CD1c-positive myeloid dendritic cell (primary cell): Measurements from ENCODE around the gene BCAR3.
A peak's percentile ranks its signal among the peaks of the same experiment; 100 is the strongest.

Experiments used
- DNase-seq: peaks from one replicate; pipeline ENCODE4 v3.0.0-alpha.2; 2016; ENCODE audit errors: extremely low spot score

The BCAR3 gene

DNA sequence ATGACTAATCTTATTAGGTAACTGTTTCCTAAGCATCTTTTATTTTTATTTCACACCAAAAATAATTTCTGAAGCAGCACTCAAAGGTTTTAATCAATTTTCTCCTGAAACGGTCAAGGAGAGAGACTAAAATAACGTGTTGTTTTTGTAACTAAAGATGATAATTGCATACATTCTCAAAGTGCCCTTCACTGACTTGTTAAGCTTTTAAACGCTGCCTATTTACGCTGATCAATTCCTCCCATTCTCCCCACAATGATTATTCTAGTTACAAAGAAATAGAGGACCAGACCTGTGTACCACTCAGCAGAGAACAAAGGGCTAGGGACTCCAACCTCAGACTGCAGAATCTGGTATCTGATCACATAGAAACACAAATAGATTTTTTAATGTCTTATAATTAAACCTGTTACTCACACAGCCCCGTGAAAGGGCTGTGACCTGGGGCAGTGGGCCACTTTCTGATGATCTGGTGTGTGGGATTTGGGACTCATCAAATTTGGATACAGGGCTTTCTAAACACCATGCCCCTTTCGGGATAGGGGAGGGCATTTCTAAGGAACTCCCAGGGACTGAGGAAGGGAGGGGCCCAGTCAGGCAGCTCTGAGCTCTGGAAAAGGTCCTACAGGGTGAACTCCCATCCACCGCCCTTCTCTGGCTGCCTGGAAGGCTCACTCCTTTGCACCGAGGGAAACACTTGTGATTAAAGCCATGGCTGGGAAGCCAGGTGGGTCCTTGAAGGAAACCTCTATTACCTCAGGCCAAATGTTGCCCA is 65.2 kb downstream of the BCAR3 start:
- DNase-seq = no peak

DNA sequence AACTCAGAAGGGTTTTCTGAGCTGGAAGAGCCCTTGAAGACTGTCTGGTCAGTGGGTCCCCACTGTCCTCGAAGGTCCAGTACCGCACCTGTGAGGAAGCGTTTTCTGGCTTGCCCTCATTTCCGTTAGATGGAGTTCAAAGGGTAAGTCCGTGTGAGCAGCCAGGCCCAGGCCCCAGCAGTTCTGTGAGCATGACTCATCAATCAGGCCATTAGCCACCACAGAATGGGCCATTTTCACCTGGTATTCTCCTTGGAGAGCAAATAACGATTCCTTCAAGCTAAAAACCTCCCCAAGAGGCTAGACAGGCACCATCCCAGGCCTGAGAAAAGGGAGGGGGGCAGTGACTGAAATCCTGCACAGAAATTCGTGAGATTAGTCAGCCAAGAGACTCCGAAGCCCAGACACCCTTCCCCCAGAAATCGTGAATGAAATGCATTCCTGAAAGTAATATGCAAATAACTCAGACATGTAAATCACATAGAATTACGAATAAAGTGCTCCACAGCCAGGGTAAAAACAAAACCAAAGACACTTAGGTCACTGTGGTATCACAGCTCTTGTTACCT is 66.0 kb downstream of the BCAR3 start:
- DNase-seq = no peak

DNA sequence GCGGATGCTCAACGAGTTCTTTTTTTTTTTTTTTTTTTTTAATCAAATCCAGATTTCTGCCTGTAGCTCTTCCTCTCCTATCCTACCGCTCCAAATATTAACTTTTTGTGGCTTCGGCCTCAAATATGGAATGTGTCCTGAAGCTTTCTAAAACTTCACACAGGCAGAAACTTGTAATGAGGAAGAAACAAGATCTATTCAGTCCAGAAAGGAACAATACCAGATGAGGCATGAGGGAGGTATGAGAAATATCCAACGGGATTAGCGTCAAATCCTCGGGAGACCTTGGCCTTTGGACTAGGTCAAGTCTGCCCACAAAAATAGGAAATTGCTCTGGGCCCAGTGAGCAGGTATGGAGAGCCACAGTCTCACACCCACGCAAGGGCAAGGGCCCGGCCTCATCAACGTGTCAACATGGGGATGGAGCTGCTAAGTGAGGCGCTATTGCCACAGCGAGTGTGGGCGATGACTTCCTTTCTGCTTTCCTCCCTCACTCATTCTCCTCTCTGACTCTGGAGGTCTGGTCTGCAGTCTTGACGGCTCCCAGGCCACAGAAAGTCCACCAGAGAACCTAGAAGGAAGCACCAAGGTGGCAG is 66.6 kb downstream of the BCAR3 start:
- no peak for DNase-seq

DNA sequence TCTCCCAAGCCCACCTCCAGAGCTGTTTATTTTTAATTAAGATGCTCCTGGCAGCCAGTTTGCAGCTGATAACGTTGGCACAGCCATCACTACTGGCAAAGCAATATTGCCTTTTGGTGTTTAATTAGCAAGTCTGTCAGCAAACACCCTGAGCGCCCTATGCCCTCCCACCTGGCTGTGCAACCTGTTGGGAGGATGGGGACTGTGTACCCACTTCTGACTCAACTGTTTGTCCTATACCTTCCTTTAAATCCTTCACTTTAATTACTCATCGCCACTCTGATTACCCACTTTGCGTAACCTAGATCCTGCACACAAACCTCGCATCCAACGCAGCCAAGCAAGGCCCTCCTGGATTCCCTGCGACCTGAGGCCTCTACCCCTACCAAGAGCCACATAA is 67.1 kb downstream of the BCAR3 start:
- DNase-seq = no peak

DNA sequence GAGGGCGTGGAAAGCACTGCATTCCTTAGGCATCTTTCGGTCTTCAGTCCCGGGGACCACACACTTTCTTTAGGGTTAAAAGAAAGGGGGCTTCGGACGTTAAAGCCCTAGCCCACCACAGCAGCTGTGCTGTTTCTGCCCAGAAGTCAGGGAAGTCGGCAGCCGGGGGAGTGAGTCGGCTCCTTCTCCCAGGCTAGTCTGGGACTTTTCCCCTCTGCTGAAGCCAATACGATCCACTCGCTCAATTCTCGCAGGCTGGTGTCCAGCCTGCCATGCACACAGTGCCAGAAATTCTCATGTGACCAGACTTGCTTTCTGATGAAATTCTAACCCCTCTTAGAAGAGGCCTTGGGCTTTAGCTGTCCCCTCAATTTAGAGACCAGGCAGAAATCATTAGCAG is 67.7 kb downstream of the BCAR3 start:
- DNase-seq = no peak

DNA sequence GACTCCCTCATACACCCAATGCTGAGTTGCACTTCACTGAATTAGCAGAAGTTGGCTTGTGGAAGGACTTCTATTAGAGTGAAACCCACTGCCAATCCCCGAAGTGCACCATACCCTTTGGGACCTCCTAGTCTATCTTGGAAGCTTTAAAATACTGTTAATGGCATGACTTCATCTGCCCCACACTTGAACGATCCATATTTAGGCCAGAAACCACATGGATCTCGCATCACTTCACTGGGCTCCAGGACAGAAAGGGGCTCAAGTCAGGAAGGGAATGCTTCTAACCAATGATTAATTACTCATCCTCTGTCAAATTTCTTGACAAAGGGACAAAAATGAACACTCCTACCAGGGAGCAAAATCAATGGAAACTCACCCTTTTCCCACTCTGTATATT is 69.1 kb downstream of the BCAR3 start:
- no peak for DNase-seq

DNA sequence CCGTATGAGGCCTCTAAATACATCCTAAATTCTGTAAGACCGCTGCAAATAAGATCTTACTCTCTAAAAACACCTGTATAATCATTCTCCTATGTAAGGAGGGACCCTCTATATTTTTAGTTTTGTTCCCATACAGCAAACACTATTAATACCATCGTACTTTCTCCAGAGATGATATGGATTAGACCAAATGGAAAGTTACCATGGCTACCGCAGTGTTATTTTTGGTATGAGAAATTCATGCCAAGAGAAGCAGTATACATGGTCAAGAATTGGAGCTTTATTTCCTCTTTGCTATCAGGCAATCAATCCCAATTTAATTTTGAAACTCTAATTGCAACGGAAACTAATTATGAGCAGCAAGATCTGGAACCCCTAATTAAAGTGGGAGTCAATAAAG is 70.0 kb downstream of the BCAR3 start:
- DNase-seq = no peak

DNA sequence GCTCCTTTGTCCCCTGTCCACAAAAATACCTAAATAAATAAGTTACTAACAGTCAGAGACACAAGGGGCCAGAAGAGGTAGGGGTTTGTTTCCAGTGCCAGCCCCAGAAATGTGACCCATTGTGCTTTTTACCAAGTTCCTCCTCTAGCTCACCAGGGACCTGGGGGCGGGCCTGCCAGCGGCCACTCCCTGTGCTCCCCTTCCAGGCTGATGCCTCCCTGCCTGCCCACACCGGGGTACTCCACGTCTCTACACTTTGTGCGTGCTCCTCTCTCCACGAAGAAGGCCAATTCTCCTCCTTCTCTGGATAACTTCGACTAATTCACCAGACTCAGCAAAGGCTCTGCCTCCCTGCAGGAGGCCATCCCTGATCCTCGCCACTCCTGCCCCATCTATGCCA is 72.1 kb downstream of the BCAR3 start:
- DNase-seq = peak; percentile 57

DNA sequence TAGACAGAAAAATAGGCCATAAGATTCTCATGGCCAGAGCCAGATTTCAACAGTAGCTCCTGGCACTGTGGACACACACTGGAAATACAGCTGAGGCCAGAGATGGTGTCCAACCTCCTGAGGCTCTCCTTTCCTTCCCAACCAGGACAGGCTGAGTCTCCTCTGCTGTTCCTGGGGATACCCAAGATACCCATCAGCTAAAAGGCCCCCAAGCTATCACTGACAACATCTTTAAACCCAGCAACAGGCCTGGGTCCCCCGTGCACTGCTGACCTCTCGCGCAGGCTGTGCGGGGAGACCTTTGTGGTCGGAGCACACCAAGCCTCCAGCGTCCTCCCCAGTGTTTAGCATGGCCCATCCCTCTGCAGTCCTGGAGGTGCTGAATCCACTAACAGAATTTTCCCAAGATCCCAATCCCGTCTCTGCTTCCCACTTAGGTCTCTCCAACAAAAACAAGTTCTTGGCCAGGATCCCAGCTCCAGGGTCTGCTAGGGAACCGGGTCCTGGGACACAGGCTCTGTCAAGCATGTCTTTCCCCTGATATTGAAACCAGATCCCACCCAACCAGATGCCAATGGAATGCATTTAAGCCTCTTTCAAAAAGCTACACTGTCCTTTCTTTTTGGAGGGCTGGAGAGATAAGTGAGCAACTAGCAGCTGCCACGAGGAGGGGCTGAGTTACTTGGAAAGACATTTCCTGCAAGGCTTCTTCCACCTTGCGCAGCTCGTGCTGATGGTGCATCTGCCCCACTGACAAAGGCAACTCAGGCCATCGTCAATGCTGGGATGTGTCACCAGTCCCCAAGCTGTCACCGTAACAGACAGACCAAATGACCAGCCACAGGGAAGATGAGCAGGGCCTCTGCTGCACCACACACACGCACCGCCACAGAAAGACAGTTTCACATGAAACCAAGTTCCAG is 73.2 kb downstream of the BCAR3 start:
- peak; percentile 66 for DNase-seq

DNA sequence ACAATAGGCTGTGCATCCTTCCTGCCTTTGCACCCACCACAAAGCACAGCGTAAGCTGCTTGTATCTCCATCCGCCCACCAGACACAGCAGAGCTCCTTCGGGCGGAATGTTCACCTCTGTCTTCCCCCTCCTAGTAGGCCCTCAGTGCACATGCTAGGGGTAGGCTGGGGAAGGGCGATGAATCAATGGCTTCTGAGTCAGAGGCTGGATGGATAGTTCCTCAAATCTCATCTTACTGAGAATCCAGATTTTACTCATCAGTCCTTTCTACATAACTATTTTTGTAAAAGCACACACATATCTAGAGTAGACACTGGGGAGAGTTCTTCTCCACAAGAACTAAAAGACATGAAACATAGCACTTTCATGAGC is 73.8 kb downstream of the BCAR3 start:
- DNase-seq = peak; percentile 94

DNA sequence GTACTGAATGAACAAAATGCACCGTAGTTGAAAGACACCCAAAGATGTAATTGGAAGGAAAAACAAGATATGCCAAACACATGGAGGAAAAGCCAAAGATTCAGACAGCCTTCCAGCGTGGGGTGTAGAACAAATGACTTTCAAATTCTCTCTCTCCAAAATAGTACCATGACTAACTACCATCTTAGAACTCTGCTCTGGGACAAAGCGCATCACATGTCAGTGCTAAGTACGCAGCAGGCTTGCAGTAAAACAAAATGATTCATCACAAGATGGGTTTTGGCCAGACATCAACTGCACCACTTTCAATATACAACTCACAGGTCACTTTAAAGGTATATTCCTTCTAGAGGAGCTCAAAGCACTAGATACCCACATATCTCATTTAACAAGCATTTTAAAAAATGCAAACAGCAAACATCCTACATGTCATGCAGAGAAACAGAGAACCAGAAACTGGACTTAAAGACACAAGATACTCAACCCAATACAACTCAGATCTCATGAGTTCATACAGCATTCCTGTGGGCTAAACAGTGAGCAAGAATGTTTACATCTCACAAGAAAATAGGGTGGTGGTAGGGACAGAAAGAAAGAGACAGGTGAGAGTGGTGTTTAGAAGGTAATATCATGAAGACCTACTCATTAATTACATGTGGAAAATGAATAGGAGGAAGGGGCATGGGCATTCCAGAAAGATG is 75.7 kb downstream of the BCAR3 start:
- no peak for DNase-seq

DNA sequence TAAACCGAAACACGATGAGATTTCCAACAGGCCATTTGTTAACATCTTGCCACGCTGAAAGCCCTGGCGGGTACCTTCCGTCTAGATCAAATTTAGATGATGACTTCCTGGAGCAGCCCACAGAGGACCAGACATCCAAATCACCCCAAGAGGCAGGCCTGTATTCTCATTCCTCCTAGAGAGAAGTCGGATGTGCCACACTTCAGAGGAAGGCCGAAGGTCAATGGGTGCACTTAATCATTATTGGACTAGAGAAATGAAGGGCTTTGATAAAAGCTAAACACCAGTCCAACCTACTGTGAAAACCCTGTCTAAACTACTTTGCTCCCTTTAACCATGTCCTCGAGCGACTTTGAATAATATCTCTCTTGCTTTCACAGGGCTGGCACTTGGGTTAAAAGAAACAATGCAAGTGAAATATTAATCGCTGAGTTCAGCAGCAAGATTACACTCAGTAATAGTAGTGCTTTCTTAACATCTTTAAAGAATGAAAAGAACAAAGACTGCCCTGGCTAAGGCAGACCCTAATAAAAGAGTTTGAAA is 76.5 kb downstream of the BCAR3 start:
- DNase-seq = no peak

DNA sequence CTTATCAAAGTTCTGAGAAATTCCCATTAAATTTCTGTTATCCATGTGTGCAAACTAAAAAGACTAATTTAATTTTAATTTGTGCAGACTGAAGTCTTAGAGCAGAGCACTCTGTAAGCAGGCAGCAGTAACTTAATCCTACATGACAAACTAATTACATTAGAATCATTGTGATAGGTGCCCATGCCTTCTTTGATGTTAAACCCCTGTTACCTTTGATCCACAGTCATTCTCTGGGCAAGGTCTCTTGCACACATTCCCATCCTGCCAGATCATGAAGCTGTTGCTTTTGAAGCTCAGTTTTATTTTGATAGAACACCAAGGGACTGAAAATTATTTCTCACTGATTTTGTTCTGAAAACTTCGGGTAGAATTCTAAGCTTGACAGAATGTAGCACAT is 77.2 kb downstream of the BCAR3 start:
- no peak for DNase-seq

DNA sequence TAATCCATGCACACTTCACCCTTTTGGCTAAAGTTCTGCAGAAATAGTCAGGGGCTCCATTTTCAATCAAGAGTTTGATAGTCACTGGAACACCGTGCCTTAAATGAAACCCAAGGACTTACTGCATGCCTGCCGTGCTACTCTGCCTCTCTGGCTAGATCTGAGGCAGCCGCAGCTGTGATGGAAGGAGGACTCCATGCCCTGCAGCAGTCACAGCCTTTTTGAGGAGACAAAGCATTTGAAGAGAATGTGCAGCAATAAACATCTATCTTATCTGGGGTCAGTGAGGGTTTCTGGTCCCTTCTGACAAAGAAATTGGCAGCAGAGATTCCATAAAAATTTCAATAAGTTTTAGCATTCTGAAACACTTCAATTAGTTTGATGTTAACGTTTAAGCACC is 78.0 kb downstream of the BCAR3 start:
- no peak for DNase-seq

DNA sequence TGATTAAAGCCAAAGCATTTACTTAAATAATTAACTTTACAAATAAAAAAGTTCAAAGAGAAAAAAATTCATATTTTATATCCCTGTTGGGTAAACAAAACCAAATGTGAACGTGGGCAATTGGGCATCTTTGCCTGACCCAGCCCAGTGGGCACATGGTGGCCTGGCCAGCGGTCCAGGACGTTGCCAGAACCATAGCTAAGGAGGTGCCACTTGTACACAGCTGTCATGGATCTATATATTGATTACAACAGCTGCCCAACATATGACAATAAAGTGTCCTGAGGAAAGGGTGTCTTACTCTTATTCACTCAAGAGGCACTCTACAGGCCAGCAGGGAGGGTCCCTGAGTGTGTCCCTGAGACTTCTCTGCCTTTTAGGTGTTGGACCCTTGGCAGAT is 78.5 kb downstream of the BCAR3 start:
- no peak for DNase-seq

DNA sequence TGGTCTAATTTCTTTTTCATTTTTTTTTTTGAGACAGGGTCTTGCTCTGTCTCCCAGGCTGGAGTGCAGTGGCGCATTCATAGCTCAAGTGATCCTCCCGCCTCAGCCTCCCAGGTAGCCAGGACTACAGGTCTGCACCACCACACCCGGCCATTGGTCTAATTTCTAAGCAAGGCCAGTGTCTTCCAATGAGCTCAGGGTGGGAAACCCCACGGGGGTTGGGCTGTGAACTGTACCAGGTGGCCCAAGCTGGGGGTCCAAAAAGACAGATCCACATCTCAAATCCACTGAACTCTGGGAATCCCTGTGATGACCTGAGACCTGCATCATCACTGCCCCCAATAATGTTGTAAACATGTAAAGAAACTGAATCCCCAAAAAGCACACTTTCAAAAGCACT is 79.5 kb downstream of the BCAR3 start:
- no peak for DNase-seq

DNA sequence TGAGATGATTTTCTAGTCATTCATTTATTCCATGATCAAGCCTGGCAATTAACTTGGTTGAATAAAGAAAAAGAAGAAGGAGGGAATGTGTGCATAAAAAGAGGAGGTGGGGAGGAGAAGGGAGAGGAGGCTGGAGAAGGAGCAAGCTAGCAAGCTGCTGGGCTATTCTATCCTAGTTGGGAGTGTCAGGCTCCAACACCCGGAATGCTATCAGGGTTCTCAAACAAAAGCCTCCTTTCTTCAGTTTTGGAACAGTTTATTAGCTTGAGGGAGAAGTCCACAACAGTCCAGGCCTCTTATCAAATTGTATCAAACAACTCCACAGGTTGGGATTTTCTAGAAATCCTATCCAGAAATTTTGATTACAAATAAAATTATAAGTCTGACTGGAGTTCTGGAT is 80.0 kb downstream of the BCAR3 start:
- DNase-seq = no peak

DNA sequence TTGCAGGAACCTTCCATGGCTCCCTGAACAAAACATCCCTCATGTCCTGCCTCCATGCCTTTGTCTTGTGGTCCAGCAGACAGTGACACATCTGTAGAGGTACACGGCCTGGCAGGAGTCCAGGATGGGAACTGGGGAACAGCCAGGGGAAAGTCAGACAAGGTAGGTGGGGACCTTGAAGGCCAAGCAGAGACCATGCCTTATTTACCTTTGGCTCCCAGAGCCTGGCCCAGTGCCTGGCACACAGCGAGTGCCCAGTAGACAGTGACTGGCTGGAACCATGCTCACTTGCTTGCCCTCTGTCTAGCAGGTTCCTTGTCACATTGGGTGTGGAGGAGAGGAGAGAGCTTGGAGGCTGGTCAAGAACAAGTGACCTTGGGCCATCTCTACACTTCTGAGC is 81.0 kb downstream of the BCAR3 start:
- no peak for DNase-seq

DNA sequence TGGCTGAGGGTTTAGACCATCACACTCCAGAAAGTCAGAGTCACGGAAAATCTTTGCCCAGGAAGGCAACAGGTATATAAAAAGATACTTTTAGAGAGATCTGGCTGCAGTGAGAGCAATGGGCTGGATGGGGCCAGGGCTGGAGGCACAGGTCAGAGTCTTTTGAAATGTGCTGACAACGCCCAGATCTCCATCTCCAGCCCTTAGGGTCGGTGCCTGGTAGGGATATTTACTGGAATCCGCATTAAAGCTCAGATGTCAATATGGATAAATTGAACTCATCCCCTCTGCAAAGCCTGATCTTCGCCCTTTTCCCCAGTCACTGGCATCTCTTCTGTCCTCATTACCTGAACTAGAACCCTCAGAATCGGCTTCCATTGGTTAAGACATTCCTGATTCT is 82.2 kb downstream of the BCAR3 start:
- DNase-seq = no peak

DNA sequence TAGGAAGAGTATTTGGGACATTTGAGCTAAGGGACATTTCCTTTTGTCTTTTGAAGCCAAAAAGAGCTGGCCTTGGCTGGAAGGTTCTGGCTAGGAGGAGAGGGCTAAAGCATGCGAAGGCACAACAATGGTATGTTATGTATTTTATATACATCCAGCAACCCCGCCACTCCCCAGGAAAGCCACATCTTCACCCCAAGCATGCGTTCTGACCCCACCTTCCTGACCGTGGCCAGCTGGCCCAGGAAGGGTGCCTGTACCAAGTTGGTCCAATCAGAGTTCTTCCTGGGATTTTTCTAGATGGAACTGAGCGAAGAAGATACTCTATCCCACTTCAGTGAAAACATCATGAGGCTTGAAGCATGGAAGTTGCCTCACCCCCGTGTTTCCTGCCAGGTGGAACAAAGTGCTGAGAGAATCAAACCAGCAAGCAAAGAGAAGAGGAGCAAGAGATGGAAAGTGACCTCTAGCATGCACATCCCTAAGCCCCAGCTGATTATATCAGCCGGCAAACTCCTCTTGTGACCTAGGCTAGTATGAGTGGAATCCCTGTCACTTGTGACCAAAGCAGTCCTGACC is 82.7 kb downstream of the BCAR3 start:
- DNase-seq = no peak

DNA sequence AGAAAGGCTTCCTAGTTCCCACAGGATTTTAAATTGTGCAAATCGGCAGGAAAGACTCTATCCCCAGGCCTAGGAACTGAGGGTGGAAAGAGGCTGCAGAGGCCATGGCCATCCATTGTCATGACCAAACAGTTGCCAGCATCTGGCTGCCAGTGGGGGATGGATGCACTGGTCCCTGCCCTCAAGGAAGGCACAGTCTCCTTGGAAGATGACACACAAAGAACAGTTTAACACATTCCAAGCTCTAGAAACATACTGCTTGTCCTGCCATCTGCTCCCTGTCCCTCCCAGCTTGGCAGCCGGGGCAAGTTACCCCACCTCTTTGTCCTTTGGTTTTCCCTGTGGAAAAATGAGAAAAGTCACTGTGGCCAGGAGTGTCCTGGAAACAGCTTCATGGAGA is 83.2 kb downstream of the BCAR3 start:
- no peak for DNase-seq
